GM19452 (cell line): Measurements from ENCODE around the gene ELMOD3.
A peak's percentile ranks its signal among the peaks of the same experiment; 100 is the strongest.
"Not testable (repeated sequence)": the region's sequence is repeated elsewhere in the genome, so short reads cannot be mapped to it uniquely, and the experiment has no call there.

Source experiments
- ATAC-seq: cut with Tn5 transposase; IDR thresholded peaks from one replicate; pipeline ENCODE4 v1.9.1; 2021; ENCODE audit not compliant: unreplicated experiment

Gene ELMOD3

GRCh38 chr2:85400541-85401463, 46.2 kb downstream of the ELMOD3 start:
- ATAC-seq, result no peak

- no peak for ATAC-seq
These were observed 46.9 kb downstream of the ELMOD3 start for GRCh38 chr2:85401464-85401805.

- no peak for ATAC-seq
These were observed 47.3 kb downstream of the ELMOD3 start for GRCh38 chr2:85401844-85402243.

- no peak for ATAC-seq
These were observed 50.9 kb downstream of the ELMOD3 start for GRCh38 chr2:85405201-85406059.

- peak; percentile 48 for ATAC-seq
These were observed 55.4 kb downstream of the ELMOD3 start, which contains the start of gene CAPG for GRCh38 chr2:85409845-85410583. TSS of gene CAPG (minus strand) at chr2:85410366. CDS start at chr2:85402145, 8,221 bp downstream.

GRCh38 chr2:85410584-85411404, 56.2 kb downstream of the ELMOD3 start:
- ATAC-seq, result no peak

GRCh38 chr2:85411405-85411748, 56.8 kb downstream of the ELMOD3 start:
- ATAC-seq, result no peak

GRCh38 chr2:85413592-85414420, 59.2 kb downstream of the ELMOD3 start:
- no peak for ATAC-seq

- not testable (repeated sequence) for ATAC-seq
These were observed 59.8 kb downstream of the ELMOD3 start for GRCh38 chr2:85414421-85414759.

GRCh38 chr2:85414761-85415553, 60.4 kb downstream of the ELMOD3 start:
- ATAC-seq, result no peak

- ATAC-seq, result no peak
These were observed 61.5 kb downstream of the ELMOD3 start for GRCh38 chr2:85415980-85416650.

- ATAC-seq, result peak; percentile 84
These were observed 63.8 kb downstream of the ELMOD3 start, which contains the start of gene SH2D6 for GRCh38 chr2:85418132-85419008. TSS of gene SH2D6 (plus strand) at chr2:85418714. CDS start at chr2:85429466, 10,752 bp downstream.

GRCh38 chr2:85419009-85419675, 64.6 kb downstream of the ELMOD3 start:
- ATAC-seq, result no peak

- peak; percentile 61 for ATAC-seq
These were observed 66.1 kb downstream of the ELMOD3 start for GRCh38 chr2:85420536-85421259.

GRCh38 chr2:85421260-85422071, 66.9 kb downstream of the ELMOD3 start:
- no peak for ATAC-seq
